HG02588 (cell line): ENCODE measurements around the gene NDUFS8.

Source experiments
- ATAC-seq: cut with Tn5 transposase; IDR thresholded peaks from one replicate; pipeline ENCODE4 v1.9.1; 2021; ENCODE audit warnings: mild to moderate bottlenecking, moderate library complexity; ENCODE audit not compliant: unreplicated experiment

The NDUFS8 gene

DNA sequence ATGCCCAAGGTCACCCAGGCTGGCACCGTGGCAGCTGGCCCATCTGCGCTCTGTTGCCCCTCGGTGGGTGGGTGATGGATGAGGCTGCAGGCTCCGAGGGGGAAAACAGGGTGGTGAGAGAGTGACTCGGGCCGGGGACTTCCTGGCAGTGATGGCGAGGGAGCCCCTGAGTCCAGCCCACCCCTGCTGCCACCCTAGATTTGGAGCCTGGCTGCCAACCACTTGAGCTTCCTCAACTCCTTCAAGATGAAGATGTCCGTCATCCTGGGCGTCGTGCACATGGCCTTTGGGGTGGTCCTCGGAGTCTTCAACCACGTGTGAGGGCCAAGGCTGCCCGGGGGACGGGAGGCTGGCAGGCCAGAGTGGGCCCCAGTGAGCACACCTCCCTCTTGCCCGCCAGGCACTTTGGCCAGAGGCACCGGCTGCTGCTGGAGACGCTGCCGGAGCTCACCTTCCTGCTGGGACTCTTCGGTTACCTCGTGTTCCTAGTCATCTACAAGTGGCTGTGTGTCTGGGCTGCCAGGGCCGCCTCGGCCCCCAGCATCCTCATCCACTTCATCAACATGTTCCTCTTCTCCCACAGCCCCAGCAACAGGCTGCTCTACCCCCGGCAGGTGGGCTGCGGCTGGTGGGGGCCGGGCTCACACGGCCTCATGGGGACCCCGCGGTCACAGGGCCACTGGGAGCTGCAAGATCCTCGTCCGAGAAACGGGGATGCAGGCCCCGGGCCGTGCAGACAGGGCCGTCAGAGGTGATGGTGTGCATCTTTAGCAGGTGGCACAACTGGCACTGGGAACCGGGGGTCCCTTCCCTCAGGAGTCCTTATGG, 18.4 kb downstream of the NDUFS8 start:
- no peak for ATAC-seq

DNA sequence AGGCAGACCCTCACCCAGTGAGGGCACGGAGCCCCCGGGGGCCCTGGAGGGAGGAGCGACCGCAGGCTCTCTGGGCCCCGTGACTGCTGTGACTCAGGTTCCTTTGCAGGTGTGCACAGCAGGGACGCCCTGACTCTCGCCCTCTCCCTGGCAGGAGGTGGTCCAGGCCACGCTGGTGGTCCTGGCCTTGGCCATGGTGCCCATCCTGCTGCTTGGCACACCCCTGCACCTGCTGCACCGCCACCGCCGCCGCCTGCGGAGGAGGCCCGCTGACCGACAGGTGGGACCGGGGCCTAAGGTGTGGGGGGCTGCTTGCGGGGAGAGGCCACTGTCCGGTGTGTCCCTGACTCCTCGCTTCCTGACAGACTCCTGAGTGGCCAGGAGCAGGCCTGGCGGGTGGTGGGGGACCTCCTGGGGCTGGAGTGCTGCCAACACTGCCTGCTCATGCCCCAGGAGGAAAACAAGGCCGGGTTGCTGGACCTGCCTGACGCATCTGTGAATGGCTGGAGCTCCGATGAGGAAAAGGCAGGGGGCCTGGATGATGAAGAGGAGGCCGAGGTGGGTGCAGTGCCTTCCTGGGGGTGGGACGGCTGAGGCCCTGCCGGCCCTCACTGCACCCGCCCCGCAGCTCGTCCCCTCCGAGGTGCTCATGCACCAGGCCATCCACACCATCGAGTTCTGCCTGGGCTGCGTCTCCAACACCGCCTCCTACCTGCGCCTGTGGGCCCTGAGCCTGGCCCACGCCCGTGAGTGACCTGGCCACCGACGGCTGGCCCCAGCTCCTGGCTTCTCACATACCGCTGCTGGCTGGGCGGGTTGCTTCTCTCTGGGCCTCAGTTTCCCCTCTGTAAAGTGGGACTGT, 19.3 kb downstream of the NDUFS8 start:
- ATAC-seq = no peak

DNA sequence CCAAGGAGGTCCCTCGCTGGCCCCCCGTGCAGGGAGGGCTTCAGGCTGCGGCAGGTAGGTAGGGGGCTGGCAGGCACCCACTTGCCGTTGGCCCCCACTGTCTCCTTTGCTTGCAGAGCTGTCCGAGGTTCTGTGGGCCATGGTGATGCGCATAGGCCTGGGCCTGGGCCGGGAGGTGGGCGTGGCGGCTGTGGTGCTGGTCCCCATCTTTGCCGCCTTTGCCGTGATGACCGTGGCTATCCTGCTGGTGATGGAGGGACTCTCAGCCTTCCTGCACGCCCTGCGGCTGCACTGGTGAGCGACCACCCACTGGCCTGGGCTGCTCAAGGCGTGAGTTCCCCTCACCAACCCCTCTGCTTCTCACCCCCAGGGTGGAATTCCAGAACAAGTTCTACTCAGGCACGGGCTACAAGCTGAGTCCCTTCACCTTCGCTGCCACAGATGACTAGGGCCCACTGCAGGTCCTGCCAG, 19.9 kb downstream of the NDUFS8 start:
- no peak for ATAC-seq

DNA sequence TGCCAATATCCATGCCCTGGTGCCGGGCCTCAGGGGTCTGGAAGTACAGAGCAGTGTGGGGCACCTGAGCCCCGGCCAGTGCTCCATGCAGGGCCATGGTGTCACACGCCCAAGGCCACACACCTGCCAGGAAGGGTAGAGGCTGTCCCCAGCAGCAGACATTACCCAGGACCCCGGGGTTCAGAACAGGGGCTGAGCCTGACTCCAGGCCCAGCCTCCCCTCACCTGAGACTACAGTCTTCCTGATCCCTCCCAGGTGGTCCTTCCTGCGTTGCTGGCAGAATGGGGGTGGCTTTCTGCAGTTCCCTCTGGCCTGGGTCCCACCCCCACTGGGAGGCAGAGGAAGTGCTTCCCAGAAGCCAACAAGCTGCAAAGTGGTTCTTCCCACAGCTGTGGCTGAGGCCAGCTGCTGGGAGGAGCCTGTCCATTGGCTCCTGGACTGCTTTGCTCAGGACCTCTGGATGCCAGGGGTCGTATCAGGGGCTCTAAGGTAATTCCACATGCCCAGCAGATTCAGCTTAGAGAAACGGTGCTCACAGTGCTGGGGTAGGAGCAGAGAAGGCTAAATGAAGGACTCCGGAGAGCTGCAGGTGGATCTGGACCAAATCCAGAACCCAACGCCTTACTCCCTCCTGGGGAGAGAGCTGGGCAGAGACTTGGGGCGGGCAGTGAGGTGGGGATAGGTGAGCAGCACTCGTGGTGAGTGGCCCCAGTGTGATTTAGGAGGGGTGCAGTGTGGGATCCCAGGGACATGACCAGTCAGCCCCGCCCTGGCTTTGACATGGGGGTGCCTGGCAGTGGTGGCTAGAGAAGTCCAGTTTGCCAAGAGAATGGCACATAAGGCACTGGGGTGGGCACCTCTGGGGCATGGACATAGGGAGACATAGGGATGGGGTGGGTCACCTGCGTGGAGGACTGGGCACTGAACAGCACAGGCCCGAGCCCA, 21.0 kb downstream of the NDUFS8 start:
- no peak for ATAC-seq

DNA sequence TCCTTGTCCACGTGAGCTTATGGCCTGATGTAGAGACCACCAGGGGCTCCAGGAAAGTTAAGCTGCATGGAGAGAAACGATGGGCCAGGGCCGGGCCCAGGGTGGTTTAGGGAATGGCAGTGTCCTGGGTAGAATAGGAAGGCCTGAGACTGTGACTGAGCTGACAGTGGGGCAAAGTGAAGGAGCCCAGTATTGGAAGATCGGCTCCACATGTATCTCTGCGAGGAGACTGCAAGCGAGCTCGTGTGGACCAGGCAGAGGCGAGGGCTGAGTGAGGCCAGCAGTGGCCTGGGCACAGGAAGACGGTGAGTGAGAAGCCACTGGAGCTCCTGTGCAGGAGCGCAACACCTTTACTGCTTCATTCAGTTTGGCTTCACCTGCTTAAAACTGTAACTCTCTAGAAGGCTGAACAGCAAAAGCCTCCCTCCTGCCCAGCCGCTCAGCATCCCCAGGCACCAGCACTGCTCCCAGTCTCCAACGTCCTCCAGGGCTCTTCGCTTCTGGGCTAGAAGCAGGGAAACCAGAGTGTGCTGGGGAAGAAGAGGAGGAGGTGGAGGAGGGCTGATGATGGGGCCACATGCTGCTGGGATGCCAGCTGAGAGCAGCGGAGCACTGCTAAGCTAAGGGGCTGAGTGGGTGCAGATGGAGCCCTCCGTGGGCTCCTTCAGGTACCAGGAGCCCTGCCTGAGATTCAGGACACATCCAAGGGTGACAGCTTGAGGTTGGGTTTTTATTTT, 21.8 kb downstream of the NDUFS8 start:
- no peak for ATAC-seq

DNA sequence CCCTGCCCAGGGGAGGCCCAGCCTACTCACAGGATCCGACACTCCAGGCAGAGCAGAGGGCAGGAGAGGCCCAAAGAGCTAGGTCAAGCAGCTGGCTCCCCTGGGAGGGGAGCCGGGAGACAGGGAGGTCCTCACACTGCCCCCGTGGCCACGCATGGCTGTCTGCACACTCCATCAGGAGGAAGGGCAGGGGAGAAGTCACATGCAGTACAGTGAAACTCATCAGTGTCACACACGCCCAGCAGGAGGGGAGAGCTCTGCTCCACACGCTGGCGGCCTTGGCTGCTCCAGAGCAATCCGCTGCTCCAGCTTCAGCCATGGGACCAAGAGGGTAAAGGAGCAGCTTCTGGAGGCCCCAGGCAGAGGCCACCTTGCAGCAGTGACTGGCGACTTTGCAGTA, 22.6 kb downstream of the NDUFS8 start:
- no peak for ATAC-seq

DNA sequence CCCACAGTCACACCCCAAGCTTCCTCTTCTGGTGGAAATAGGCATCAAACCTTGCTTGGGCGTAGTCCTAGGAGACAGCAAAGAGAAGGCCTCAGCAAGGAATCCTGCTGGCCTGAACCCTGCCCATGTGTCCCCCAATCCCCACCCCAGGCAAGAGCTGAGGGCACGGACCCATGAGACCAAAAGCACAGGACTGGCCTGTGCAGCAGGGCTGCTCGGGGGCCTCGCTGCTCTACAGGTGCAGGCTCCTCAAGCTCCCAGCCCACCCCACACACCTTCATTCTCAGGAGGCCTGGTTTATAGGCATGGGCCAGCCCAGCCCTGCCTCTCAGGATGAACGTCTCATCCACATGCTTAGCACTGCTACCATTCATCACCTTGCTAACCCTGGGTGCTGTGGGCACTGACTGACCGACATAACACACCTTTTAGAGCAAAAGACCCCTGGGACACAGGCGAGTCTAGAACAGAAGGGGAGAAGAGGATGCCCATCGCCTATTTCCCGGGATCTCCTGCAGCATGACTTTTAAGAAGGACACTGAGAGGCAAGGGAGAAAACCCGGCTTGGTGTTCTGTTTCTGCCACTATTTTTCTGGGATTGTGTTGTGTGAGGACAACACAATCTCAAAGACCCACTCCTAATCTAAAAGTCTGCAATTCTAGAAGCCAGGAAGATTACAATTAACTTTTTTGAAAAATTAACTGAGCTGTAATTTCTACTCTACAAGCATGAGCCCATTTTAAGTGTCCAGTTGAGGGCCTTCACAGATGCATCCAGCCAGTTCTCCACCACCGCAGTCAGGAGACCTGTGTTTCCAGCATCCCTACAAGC, 23.7 kb downstream of the NDUFS8 start:
- ATAC-seq = no peak

DNA sequence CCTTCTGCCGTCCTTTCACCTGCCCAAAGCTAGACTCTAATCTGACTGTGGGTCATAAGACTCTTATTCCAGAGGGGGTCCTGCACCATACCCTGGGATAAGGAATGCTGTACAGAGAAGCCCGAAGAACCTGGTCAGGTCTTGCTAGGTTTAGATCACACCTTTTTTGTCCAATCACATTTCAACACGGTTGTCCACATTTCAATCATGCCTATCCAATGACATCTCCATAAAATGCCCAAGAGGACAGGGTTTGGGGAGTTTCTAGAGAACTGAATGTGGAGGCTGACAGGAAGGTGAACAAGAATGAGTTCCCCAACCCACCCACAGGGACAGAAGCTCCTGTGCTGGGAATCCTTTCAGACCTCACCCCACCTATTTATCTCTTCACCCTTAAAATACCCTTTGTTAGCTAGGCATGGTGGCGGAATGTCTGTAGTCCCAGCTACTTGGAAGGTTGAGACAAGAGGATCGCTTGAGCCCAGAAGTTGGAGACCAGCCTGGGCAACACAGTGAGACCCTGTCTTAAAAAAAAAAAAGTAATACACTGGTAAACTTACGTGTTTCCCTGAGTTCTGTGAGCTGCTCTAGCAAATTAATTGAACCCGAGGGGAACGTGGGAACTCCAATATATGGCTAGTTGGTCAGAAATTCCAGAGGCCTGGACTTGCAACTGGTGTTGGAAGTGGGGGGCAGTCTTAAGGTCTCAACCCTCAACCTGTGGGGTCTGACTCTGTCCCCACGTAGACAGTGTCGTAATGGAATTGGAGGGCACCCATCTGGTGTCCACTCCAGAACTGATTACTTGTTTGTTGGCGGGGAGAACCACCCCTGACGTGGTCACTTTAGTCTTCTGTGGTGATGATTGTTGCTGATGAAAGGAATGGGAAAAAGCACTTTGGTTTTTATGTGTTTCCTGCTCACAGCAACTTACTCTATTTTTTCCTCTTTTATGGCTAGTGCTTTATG, 26.1 kb downstream of the NDUFS8 start:
- ATAC-seq = no peak

DNA sequence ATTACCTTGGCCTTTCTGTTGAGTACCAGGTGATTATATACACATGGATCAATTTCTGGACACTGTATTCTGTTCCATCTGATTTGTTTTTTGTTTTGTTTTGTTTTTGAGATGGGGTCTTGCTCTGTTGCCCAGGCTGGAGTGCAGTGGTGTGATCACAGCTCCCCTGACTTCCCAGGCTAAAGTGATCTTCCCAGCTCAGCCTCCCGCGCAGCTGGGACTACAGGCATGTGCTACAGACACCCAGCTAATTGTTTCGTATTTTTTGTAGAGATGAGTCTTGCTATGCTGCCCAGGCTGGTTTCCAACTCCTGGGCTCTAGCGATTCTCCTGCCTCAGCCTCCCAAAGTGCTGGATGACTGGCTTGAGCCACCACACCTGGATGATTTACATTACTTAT, 27.3 kb downstream of the NDUFS8 start:
- ATAC-seq = no peak

DNA sequence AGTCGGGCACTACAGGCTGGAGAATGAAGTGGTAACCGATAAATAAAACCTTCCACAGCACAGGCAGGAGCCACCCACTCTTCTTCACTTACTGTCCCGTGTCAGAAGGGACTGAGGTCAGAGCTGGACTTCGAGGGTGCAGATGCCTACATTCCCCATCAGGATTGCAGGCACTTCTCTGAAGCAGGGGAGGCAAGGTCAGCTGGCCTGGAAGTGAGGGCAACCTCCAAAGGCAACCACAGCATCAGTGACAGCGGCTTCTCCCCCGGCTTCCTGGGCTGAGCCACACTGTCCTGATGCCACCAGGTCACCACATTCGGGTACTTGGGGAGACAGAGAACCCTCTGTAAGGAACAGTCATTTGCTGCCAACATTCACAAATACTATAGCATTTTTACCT, 31.0 kb downstream of the NDUFS8 start:
- ATAC-seq = no peak

DNA sequence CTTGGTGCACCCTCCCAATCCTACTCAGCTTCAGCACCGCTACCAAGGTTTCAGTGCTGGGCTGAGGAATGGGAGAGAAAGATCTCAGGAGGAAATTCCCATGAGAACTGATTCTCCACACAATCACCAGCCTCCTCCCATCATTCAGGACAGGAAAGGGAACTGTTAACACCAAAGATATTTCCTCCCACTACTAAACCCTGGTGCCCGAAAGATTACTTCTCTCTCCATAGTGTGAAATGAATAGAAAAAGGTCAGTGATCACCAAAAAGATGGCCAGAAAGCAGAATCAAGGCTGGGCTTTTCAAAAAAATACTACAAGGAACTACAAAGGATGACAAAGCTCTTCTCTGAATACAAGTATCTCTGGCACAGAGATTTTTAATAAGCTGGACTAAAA, 34.4 kb downstream of the NDUFS8 start:
- no peak for ATAC-seq

DNA sequence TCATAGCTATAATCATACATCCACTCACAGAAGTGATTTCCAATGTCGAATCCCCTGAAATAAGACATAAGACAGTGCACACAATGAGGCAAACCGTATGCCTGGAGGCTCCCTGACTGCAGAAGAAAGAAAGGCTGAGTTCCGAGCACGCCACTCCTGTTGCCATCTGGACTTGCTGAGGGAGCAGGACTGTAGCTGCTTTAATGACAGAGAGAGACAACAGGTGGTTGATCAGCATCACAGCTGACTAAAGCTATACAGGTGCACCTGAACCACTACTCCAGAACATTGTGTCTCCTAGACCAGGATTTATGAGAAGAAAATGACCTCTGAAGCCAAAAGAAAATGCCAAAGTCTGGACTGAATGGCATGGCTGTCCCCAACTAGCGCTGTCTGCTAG, 35.4 kb downstream of the NDUFS8 start:
- ATAC-seq = no peak

DNA sequence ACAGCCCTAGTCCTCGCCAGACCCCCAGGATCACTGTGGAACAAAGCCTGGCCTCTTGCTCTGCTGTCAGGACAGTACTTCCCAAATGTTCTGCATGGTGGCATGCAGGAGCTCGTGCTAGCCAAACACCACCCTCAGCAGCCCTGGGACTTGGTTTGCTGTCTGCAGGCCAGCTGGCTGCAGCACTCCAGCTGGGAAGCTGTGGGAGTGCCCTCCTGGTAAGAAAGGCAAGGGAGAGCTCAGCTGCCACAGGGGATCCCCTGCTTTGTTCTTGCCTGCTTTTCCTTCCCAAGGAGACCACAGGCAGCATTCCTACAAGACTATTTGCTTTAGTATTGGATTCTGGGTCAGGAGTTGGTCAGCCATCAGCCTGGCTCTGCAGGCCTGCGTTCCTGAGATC, 36.3 kb downstream of the NDUFS8 start:
- no peak for ATAC-seq

DNA sequence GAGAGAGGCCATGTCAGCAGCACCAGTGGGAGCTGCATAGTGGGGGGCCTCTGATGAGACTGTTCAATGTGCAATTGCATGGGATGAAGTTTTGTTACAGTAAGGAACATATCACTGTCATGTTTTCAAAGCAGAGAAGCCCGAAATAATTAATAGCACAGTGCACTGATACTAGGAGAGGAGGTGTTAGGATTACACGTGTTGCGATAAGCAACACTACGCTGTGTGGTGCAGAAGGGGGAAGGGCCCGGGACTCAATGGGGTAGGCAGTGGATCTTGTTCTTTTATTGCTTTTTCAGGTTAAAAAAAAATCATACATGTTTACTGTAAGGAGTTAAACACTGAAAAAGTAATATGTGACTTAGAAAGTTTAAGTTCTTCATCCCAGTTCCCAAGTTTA, 37.5 kb downstream of the NDUFS8 start:
- no peak for ATAC-seq

DNA sequence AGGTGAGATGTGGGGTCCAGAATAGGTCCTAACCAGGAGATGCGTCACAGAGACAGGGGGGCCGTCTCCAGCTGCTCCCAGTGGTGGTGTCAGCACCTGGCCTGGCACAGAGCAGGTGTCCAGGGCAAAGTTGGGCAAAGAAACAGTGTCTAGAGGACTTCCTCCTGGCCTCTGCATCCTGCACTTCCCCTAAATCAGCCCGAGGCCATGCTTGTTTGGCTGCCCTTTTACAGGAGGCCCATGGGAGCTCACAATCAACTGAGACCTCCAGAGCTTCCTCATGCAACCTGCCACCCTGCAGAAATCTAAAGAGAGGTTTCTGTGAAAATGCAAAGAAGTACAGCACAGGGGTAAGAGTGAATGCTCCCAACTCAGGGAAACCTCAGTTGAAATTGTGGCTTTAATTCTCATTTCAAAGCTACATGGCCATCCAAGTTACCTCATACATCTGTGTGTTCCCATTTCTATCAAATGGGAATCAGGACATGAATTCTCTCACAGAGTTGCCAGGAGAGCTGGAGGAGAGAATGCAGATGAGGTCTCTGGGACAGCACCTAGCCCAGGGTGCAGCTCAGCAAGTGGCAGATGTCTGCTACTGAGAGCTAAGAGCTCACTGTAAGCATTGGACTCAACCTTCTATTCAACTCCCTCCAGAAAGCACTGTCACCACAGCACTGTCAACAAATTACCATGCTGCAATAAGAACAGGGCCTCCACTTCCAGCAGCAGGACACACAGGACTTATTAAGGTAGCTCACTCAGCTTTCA, 41.0 kb downstream of the NDUFS8 start:
- no peak for ATAC-seq

DNA sequence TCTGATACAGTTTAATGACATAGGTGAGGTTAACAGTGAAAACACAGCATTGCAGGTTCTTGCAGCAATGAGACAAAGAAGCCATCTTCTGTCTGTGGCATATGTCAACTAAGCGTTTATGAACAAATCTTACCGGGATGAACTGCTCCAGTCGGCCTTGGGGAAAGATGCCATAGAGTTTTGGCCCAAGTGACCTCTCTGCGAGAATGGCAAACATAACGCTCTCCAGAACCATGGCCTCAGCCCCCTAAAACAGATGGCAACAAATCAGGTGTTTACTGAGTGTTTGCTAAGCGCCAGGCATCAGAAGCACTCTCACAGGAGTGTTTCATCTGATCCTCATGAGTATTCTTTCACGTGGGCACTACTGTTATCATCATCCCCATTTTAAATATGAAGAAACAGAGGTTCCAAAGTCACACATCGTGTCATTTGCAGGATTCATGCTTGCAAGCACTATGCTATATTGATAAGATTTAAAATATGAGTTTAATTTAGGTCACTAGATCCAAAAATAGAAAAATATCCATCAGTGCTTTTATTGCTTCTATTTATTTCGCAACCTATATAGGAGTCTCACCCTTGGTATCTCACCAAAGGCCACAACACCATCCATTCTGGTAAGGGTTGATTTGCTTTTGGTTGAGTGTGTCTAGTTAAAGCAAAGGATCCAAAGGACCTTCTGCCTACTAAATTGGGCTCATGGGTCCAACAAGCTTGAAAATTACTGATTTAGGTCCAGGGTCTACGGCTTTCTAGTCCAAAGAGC, 44.3 kb downstream of the NDUFS8 start:
- ATAC-seq = no peak
